GM23248 (cell line): ENCODE results near the gene SEPTIN2. TPM values are rescaled to one million over a fixed set of nuclear protein-coding genes. Genes with fewer than 3 reads are reported as not detected.
"Not testable (repeated sequence)": the region's sequence is repeated elsewhere in the genome, so short reads cannot be mapped to it uniquely, and the experiment has no call there.

Experiments
- DNase-seq: peaks from one replicate; pipeline ENCODE4 v3.0.0-alpha.2; 2015
- H2AFZ ChIP-seq: fragments of 200-600 bp; sonication (generic); 2 replicates; pipeline ENCODE4 v1.6.1; 2016; ENCODE audit warnings: antibody characterized with exemption
- H3F3A ChIP-seq: fragments of 200-600 bp; sonication (generic); 2 replicates; pipeline ENCODE4 v1.6.1; 2016; ENCODE audit warnings: mild to moderate bottlenecking, antibody characterized with exemption, mixed run types; ENCODE audit not compliant: insufficient read depth
- H3K27ac ChIP-seq: fragments of 200-600 bp; sonication (generic); 2 replicates; pipeline ENCODE4 v1.5.1; 2016; ENCODE audit warnings: mild to moderate bottlenecking
- H3K27me3 ChIP-seq: fragments of 200-600 bp; sonication (generic); replicated peaks from 2 replicates; pipeline ENCODE4 v1.6.1; 2016; ENCODE audit warnings: mild to moderate bottlenecking; ENCODE audit not compliant: insufficient read depth
- H3K36me3 ChIP-seq: fragments of 200-600 bp; sonication (generic); 2 replicates; pipeline ENCODE4 v1.6.1; 2016; ENCODE audit warnings: low read depth, mild to moderate bottlenecking
- H3K4me1 ChIP-seq: fragments of 200-600 bp; sonication (generic); 2 replicates; pipeline ENCODE4 v1.6.1; 2016; ENCODE audit warnings: mild to moderate bottlenecking; ENCODE audit not compliant: insufficient read depth
- H3K4me2 ChIP-seq: fragments of 200-600 bp; sonication (generic); one replicate; pipeline ENCODE4 v1.6.1; 2016; ENCODE audit warnings: mild to moderate bottlenecking; ENCODE audit not compliant: unreplicated experiment
- H3K4me3 ChIP-seq: fragments of 200-600 bp; sonication (generic); 2 replicates; pipeline ENCODE4 v1.5.1; 2016; ENCODE audit warnings: mild to moderate bottlenecking
- H3K79me2 ChIP-seq: fragments of 200-600 bp; sonication (generic); 2 replicates; pipeline ENCODE4 v1.6.1; 2016; ENCODE audit warnings: mild to moderate bottlenecking; ENCODE audit not compliant: insufficient read depth
- H3K9ac ChIP-seq: fragments of 200-600 bp; sonication (generic); 2 replicates; pipeline ENCODE4 v1.6.1; 2016; ENCODE audit warnings: mild to moderate bottlenecking
- H3K9me2 ChIP-seq: fragments of 200-600 bp; sonication (generic); 2 replicates; pipeline ENCODE4 v1.6.1; 2016; ENCODE audit warnings: mixed run types, mild to moderate bottlenecking, moderate library complexity; ENCODE audit not compliant: insufficient read depth
- H3K9me3 ChIP-seq: fragments of 200-600 bp; sonication (generic); one replicate; pipeline ENCODE4 v1.6.1; 2017; ENCODE audit warnings: low read depth
- H4K20me1 ChIP-seq: fragments of 200-600 bp; sonication (generic); 2 replicates; pipeline ENCODE4 v1.6.0; 2016; ENCODE audit not compliant: insufficient read depth
- EZH2 ChIP-seq: fragments of 200-600 bp; sonication (generic); IDR thresholded peaks from 2 replicates; pipeline ENCODE4 v1.6.1; 2018; ENCODE audit warnings: antibody characterized with exemption, mild to moderate bottlenecking; ENCODE audit not compliant: insufficient read depth, poor library complexity, severe bottlenecking
- EZH2phosphoT487 ChIP-seq: fragments of 200-600 bp; sonication (generic); IDR thresholded peaks from 2 replicates; pipeline ENCODE4 v1.6.1; 2018; ENCODE audit warnings: antibody characterized with exemption, moderate library complexity, mild to moderate bottlenecking, low read depth; ENCODE audit not compliant: insufficient read depth
- WGBS, 2 experiments: methylation state at CpG; one replicate each; pipeline ENCODE4 v1.1.6; 2015 to 2017; ENCODE audit warnings: low lambda C conversion rate in 2 of 2, low coverage in 1 of 2; ENCODE audit errors: missing lambda C conversion rate in 2 of 2; 5-methylcytosine and 5-hydroxymethylcytosine counted together
- in situ Hi-C: fragments of 300-500 bp; cut with MboI; formaldehyde crosslinking; loops from 2 replicates; pipeline ENCODE4 v1.15.0; 2020
- polyA plus RNA-seq: library from polyadenylated mRNA; unstranded; fragments of >200 nt; fragmentation: Nextera tagmentation; extraction: Ambion mirVana; gene quantifications from 2 replicates; pipeline ENCODE4 v1.2.1, GENCODE V29; 2016
- total RNA-seq: library from RNA; depleted of rRNA; stranded (reverse); fragments of >200 nt; shearing (Covaris generic); gene quantifications from 2 replicates; pipeline ENCODE4 v1.2.3, GENCODE V29; 2014

Gene SEPTIN2
- total and polyA plus RNA-seq, 2 experiments from 2014 or later: 499 to 512 TPM

DNA sequence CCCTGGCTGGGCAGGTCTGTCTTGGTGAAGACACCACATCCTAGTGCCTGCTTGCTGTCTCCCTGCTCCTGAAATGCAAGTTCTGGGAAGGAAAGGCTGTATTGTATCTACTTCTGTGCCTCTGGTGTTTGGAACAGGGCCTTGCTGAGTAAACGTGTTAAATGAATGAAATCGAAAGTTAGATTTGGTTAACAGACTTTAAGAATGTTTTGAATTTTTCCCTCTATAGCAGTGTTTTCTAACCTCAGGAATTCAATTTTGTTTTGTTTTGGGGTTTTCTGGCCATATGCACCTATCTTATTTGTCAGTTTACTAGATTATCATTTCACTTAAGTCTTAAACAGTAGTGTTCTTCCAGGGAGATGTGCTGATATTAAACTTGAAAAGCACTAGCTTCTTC lies 61.1 kb downstream of the SEPTIN2 start:
- TF ChIP-seq EZH2: no peak
- no peak for TF ChIP-seq EZH2phosphoT487
- in situ Hi-C loops: no loop called here
- Histone ChIP-seq H3K79me2 (peaks cover 68% of the 10 kb centered on the region), H3K9me2 (no peaks in the 10 kb centered on the region), H3K27ac (no peak overlapping the region), H3F3A (peaks cover 32% of the 10 kb centered on the region), H3K27me3 (no peaks in the 10 kb centered on the region), H3K4me2 (no peak overlapping the region), H4K20me1 (no peaks in the 10 kb centered on the region), H3K4me3 (no peak overlapping the region), H3K9me3 (no peaks in the 10 kb centered on the region), H3K4me1 (peaks cover 21% of the 10 kb centered on the region), H3K36me3 (peaks cover 7% of the 10 kb centered on the region; the same call in 1 of the 2 replicates), H2AFZ (no peak overlapping the region), H3K9ac (no peak overlapping the region)
- DNase-seq: no peak
- WGBS, 2 experiments: 83 to 88% methylated on average over 2 of the region's 2 CpGs

DNA sequence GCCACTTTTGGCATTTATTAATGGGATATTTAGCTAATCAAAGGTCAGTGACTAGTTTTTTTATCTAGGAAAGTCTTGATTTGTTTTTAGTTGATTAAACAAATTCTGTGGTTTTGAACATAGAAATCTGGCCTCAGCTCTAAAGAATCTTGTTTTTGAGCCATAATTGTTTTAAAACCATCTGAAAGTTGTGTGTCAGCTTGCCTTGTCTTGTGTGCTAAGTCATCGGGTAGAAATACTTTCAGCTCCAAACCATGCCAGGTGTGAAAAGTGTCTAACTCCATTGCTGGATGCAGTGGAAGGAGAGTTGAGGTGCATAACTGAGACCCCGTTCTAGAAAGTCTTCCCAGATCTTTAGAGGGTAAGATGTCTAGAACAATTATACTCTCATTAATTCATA lies 63.1 kb downstream of the SEPTIN2 start:
- Histone ChIP-seq H3K36me3 (peaks cover 7% of the 10 kb centered on the region; the same call in 1 of the 2 replicates), H2AFZ (no peak overlapping the region), H3F3A (peaks cover 33% of the 10 kb centered on the region), H3K9ac (peak overlapping the region; percentile 51), H3K79me2 (peaks cover 70% of the 10 kb centered on the region), H3K27ac (peak overlapping the region; percentile 79), H3K4me3 (peak overlapping the region; percentile 38), H3K27me3 (no peaks in the 10 kb centered on the region), H3K9me3 (no peaks in the 10 kb centered on the region), H3K9me2 (no peaks in the 10 kb centered on the region), H3K4me1 (peaks cover 21% of the 10 kb centered on the region), H3K4me2 (peak overlapping the region; percentile 61), H4K20me1 (no peaks in the 10 kb centered on the region)
- no peak for TF ChIP-seq EZH2phosphoT487
- TF ChIP-seq EZH2: no peak
- in situ Hi-C loops: no loop called here
- peak; percentile 57 for DNase-seq
- 20 to 25% methylated on average over 2 of the region's 2 CpGs for WGBS, 2 experiments

- H3K27ac ChIP-seq: peak overlapping the region; percentile 79
- peaks cover 7% of the 10 kb centered on the region; the same call in 1 of the 2 replicates for H3K36me3 ChIP-seq
- WGBS, 2 experiments: 55 to 56% methylated on average over 9 of the region's 9 CpGs
- peaks cover 33% of the 10 kb centered on the region for H3F3A ChIP-seq
- peaks cover 21% of the 10 kb centered on the region for H3K4me1 ChIP-seq
- no peak for TF ChIP-seq EZH2
- no peak for TF ChIP-seq EZH2phosphoT487
- H4K20me1 ChIP-seq: no peaks in the 10 kb centered on the region
- H2AFZ ChIP-seq: peak overlapping the region; percentile 9
- DNase-seq: peak; percentile 71
- no peaks in the 10 kb centered on the region for H3K9me3 ChIP-seq
- peaks cover 73% of the 10 kb centered on the region for H3K79me2 ChIP-seq
- no peaks in the 10 kb centered on the region for H3K27me3 ChIP-seq
- peak overlapping the region; percentile 51 for H3K9ac ChIP-seq
- peak overlapping the region; percentile 61 for H3K4me2 ChIP-seq
- no peaks in the 10 kb centered on the region for H3K9me2 ChIP-seq
- in situ Hi-C loops: no loop called here
- peak overlapping the region; percentile 38 for H3K4me3 ChIP-seq
Measured at GRCh38 chr2:241379481-241380480, 64.1 kb downstream of the SEPTIN2 start.

- no peaks in the 10 kb centered on the region for H3K9me2 ChIP-seq
- H2AFZ ChIP-seq: no peak overlapping the region
- WGBS, 2 experiments: 72 to 78% methylated on average over 4 of the region's 4 CpGs
- H3K36me3 ChIP-seq: no peaks in the 10 kb centered on the region
- H3K4me3 ChIP-seq: no peak overlapping the region
- H3K4me1 ChIP-seq: peaks cover 21% of the 10 kb centered on the region
- no peaks in the 10 kb centered on the region for H3K27me3 ChIP-seq
- H3K4me2 ChIP-seq: no peak overlapping the region
- no peak for TF ChIP-seq EZH2phosphoT487
- TF ChIP-seq EZH2: no peak
- peaks cover 72% of the 10 kb centered on the region for H3K79me2 ChIP-seq
- H3K27ac ChIP-seq: no peak overlapping the region
- no peak overlapping the region for H3K9ac ChIP-seq
- DNase-seq: no peak
- no peaks in the 10 kb centered on the region for H4K20me1 ChIP-seq
- H3K9me3 ChIP-seq: no peaks in the 10 kb centered on the region
- peaks cover 33% of the 10 kb centered on the region for H3F3A ChIP-seq
- in situ Hi-C loops: no loop called here
Measured at GRCh38 chr2:241381872-241382271, 66.1 kb downstream of the SEPTIN2 start.

DNA sequence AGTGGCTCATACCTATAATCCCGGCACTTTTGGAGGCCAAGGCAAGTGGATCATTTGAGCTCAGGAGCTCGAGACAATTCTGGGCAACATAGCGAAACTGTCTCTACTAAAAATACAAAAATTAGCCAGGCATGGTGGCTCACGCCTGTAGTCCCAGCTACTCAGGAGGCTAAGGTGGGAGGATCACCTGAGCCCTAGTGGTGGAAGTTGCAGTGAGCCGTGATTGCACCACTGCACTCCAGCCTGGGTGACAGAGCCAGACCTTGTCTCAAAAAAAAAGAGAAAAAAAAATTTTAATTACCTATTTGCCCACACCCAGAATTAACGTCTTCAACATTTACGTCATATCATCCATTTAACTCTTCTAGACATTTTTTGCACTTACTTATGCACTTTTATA lies 69.7 kb downstream of the SEPTIN2 start:
- H3K27me3 ChIP-seq, H4K20me1 ChIP-seq, DNase-seq, in situ Hi-C loops, H3K4me3 ChIP-seq, H2AFZ ChIP-seq, H3K4me1 ChIP-seq, H3K9me3 ChIP-seq, H3K9me2 ChIP-seq, H3K9ac ChIP-seq, H3K36me3 ChIP-seq, H3K27ac ChIP-seq, H3K4me2 ChIP-seq: not testable (repeated sequence)
- WGBS, 2 experiments: 96 to 99% methylated on average over 7 of the region's 7 CpGs
- peaks cover 13% of the 10 kb centered on the region; the same call in 1 of the 2 replicates for H3F3A ChIP-seq
- H3K79me2 ChIP-seq: peaks cover 94% of the 10 kb centered on the region
